Heart right ventricle (tissue), 16 donors: Measurements from ENCODE around the gene SPACA4. TPM values are rescaled to one million over a fixed set of nuclear protein-coding genes. Genes with fewer than 3 reads are reported as not detected.

Source experiments
- ATAC-seq, 8 donors: fragments of 200-7000 bp; cut with Tn5 transposase; one replicate each; pipeline ENCODE4 v1.9.1; 2020; ENCODE audit warnings: mild to moderate bottlenecking in 8 of 8, moderate library complexity in 8 of 8, moderate number of reproducible peaks in 1 of 8
- DNase-seq, 2 donors: peaks; one replicate each; pipeline ENCODE4 v3.0.0-alpha.2; 2020
- H3K27ac ChIP-seq, 10 donors: fragments of 200-600 bp; sonication (generic) in 2 of 10; one replicate each; pipeline versions ENCODE4 v1.5.0 to v1.8.0; 2020 to 2022; ENCODE audit warnings: mild to moderate bottlenecking in 3 of 10
- H3K27me3 ChIP-seq, 7 donors: fragments of 200-600 bp; one replicate each; pipeline ENCODE4 v1.8.0; 2021 to 2022; ENCODE audit warnings: mild to moderate bottlenecking in 2 of 7
- H3K36me3 ChIP-seq, 9 donors: fragments of 200-600 bp; sonication (generic) in 1 of 9; one replicate each; pipeline versions ENCODE4 v1.5.0 to v1.8.0; 2020 to 2022; ENCODE audit warnings: mild to moderate bottlenecking in 2 of 9
- H3K4me1 ChIP-seq, 9 donors: fragments of 200-600 bp; sonication (generic) in 1 of 9; one replicate each; pipeline versions ENCODE4 v1.5.0 to v1.8.0; 2020 to 2022; ENCODE audit warnings: mild to moderate bottlenecking in 4 of 9
- H3K4me3 ChIP-seq, 10 donors: fragments of 200-600 bp; sonication (generic) in 2 of 10; one replicate each; pipeline versions ENCODE4 v1.5.0 to v1.8.0; 2020 to 2022; ENCODE audit warnings: mild to moderate bottlenecking in 7 of 10, moderate library complexity in 2 of 10
- H3K9me3 ChIP-seq, 11 donors: fragments of 200-600 bp in 10 of 11; sonication (generic) in 2 of 11; one replicate each; pipeline versions ENCODE4 v1.5.0 to v1.8.0; 2013 to 2022; ENCODE audit warnings: mild to moderate bottlenecking in 2 of 11, control low read depth in 1 of 11, moderate library complexity in 1 of 11
- CTCF ChIP-seq, 9 donors: fragments of 200-600 bp; sonication (generic) in 2 of 9; IDR thresholded peaks; one replicate each; pipeline versions ENCODE4 v1.5.0 to v1.8.0; 2021 to 2022; ENCODE audit warnings: antibody characterized with exemption in 9 of 9, mild to moderate bottlenecking in 5 of 9, moderate library complexity in 1 of 9
- WGBS, 2 donors: extraction: QIAGEN DNeasy Blood & Tissue Kit; methylation state at CpG; one replicate each; pipeline ENCODE4 v1.1.7; 2013; ENCODE audit warnings: inconsistent platforms in 1 of 2; 5-methylcytosine and 5-hydroxymethylcytosine counted together
- intact Hi-C, 10 donors: fragments of 100-400 bp; cut with DNase I; formaldehyde crosslinking; loops; one replicate each; pipeline versions ENCODE4 v1.11.1 to v1.14.2; 2022
- polyA plus RNA-seq, 2 donors: library from polyadenylated mRNA; stranded (reverse); fragments of 200-250 nt; gene quantifications; one replicate each; pipeline ENCODE4 v1.2.3, GENCODE V29; 2013
- total RNA-seq, 10 donors: library from RNA; stranded (reverse); fragmentation: NEBNext Ultra II Directional in 3 of 10; extraction: Animal tissue kit (Norgen Biotek cat#: 25700) in 3 of 10; gene quantifications; one replicate each; pipeline versions ENCODE4 v1.2.1 to v1.2.4, GENCODE V29; 2021 to 2023
- donor health status: Arrhythmogenic right ventricular cardiomyopathy.
- donor health status: ischemic (EF 13 %, LVEDD 7.1; RV severe dilation, severe dysfunction).
- donor health status: healthy with polysubstance abuse.
- donor health status: DM: no; HTN: yes; CAD: no.
- donor health status: DM: no; HTN: no; CAD: no.
- donor health status: ischemic (EF 25% LVEDD 6.9; RV normal size, moderate dysfunction).
- donor health status: ischemic (EF 25% LVEDD 5.7; RV mildly dilated, moderate dysfunction).
- donor health status: healthy.
- donor health status: DM: yes; HTN: yes; CAD: no.
- donor health status: Ischemic cardiomyopathy.
- donor health status: ischemic (EF 35%, LVEDD 5.7; RV mildly dilated, moderate dysfunction).
- donor health status: nonischemic (EF 11% LVEDD 7.7; RV severe dilation, severe dysfunction).
- donor health status: DM: yes; HTN: yes; CAD: no.
- donor health status: PGD.
- donor health status: ischemic (EF 29% LVEDD 5.4; RV normal size, mild dysfunction).
- donor health status: nonischemic (EF 23%, LVEDD 6.1; RV moderate dilation, normal function).

SPACA4 gene
- total and polyA plus RNA-seq, 12 donors: not detected

DNA sequence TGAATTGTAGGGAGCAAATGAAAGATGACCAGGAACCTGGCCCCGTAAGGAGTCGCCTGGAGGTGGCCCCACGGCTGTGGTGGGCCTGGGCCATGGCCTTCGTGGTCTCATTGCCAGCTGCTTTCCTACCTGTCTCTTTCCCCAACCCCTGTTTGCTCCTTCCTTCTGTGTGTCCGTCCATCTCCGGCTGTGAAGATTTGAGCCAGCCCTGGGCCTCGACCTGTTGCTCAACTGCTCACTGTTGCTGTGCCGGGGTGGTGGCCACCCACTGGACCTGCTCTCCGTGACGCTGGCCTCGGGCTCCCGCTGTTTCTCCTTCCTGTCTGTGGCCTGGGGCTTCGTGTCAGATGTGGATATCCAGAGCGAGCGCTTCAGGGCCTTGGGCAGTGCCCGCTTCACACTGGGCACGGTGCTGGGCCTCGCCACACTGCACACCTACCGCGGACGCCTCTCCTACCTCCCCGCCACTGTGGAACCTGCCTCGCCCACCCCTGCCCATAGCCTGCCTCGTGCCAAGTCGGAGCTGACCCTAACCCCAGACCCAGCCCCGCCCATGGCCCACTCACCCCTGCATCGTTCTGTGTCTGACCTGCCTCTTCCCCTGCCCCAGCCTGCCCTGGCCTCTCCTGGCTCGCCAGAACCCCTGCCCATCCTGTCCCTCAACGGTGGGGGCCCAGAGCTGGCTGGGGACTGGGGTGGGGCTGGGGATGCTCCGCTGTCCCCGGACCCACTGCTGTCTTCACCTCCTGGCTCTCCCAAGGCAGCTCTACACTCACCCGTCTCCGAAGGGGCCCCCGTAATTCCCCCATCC, 22.1 kb downstream of the SPACA4 start:
- 84 to 87% methylated on average over 32 to 34 of the region's 34 CpGs for WGBS, 2 donors
- Histone ChIP-seq H3K27ac (peak overlapping the region in 1 of 10 donors; percentile 84), H3K9me3 (no peaks in the 10 kb centered on the region), H3K36me3 (peaks cover 0 to 70% (median 3%) of the 10 kb centered on the region in 9 donors), H3K27me3 (no peaks in the 10 kb centered on the region), H3K4me3 (no peak overlapping the region), H3K4me1 (peaks cover 7 to 60% (median 43%) of the 10 kb centered on the region in 9 donors)
- no peak for TF ChIP-seq CTCF (IDR thresholded peaks at IDR 0.05)
- ATAC-seq (peak in 1 of 8 donors; percentile 0), DNase-seq (no peak)
- intact Hi-C loops: no loop called here

- WGBS, 2 donors: 85 to 86% methylated on average over 22 of the region's 22 CpGs
- Histone ChIP-seq H3K4me1 (peaks cover 12 to 63% (median 46%) of the 10 kb centered on the region in 9 donors), H3K27ac (peak overlapping the region in 2 of 10 donors; percentile 83 to 84), H3K9me3 (no peaks in the 10 kb centered on the region), H3K27me3 (no peaks in the 10 kb centered on the region), H3K36me3 (peaks cover 0 to 70% (median 3%) of the 10 kb centered on the region in 9 donors), H3K4me3 (no peak overlapping the region)
- TF ChIP-seq CTCF (IDR thresholded peaks at IDR 0.05): no peak
- intact Hi-C loops: no loop called here
- ATAC-seq (peak in 1 of 8 donors; percentile 1), DNase-seq (no peak)
These were observed 22.7 kb downstream of the SPACA4 start for GRCh38 chr19:48629297-48629598.

GRCh38 chr19:48629599-48630295, 23.2 kb downstream of the SPACA4 start:
- peaks cover 0 to 70% (median 3%) of the 10 kb centered on the region in 9 donors for H3K36me3 ChIP-seq
- intact Hi-C loops: loop anchor here in 2 of 10 donors (10.0 kb wide), 1 partner anchor 335 kb away; the partner anchor contains the start of gene FTL (in 2 of the 2)
- 42 to 56% methylated on average over 48 of the region's 48 CpGs for WGBS, 2 donors
- H3K9me3 ChIP-seq: no peaks in the 10 kb centered on the region
- peak overlapping the region in 9 of 10 donors; percentile 69 to 84 (median 79) for H3K27ac ChIP-seq
- DNase-seq (peak in 1 of 2 donors; percentile 62), ATAC-seq (peak in 7 of 8 donors; percentile 1 to 30 (median 11))
- peaks cover 13 to 61% (median 49%) of the 10 kb centered on the region in 9 donors for H3K4me1 ChIP-seq
- H3K4me3 ChIP-seq: peak overlapping the region in 1 of 10 donors; percentile 3
- TF ChIP-seq CTCF (IDR thresholded peaks at IDR 0.05): no peak
- H3K27me3 ChIP-seq: no peaks in the 10 kb centered on the region

GRCh38 chr19:48630296-48631063, 23.9 kb downstream of the SPACA4 start:
- Histone ChIP-seq H3K4me3 (peak overlapping the region in 5 of 10 donors; percentile 1 to 20 (median 16)), H3K4me1 (peaks cover 16 to 59% (median 52%) of the 10 kb centered on the region in 9 donors), H3K36me3 (peaks cover 0 to 70% (median 3%) of the 10 kb centered on the region in 9 donors), H3K9me3 (no peaks in the 10 kb centered on the region), H3K27me3 (no peaks in the 10 kb centered on the region), H3K27ac (peak overlapping the region; percentile 46 to 84 (median 78))
- TF ChIP-seq CTCF (IDR thresholded peaks at IDR 0.05): peak in 6 of 9 donors; percentile 26 to 57 (median 42)
- ATAC-seq (peak; percentile 7 to 44 (median 24)), DNase-seq (peak; percentile 78 to 88)
- intact Hi-C loops: loop anchor here in 2 of 10 donors (10.0 kb wide), 1 partner anchor 334 kb away; the partner anchor contains the start of gene FTL (in 2 of the 2)
- WGBS, 2 donors: 10 to 11% methylated on average over 47 of the region's 47 CpGs
